SU-DHL-6 (cell line): ENCODE data around the gene ABCA3.

Experiments
- EZH2phosphoT487 ChIP-seq: fragments of 200-600 bp; sonication (generic), shearing (Covaris generic); conservative IDR thresholded peaks from 2 replicates; pipeline ENCODE4 v1.6.1; 2018; ENCODE audit warnings: mild to moderate bottlenecking, antibody characterized with exemption, low read length, moderate library complexity, mixed read lengths
- TF ChIP-seq, protein P1 (sequence below): fragments of 200-600 bp; sonication (generic); IDR thresholded peaks from one replicate; pipeline ENCODE4 v1.5.1; 2017; ENCODE audit warnings: antibody characterized with exemption, mild to moderate bottlenecking, low read length, moderate library complexity; ENCODE audit not compliant: insufficient read depth, poor library complexity, severe bottlenecking

DNA sequence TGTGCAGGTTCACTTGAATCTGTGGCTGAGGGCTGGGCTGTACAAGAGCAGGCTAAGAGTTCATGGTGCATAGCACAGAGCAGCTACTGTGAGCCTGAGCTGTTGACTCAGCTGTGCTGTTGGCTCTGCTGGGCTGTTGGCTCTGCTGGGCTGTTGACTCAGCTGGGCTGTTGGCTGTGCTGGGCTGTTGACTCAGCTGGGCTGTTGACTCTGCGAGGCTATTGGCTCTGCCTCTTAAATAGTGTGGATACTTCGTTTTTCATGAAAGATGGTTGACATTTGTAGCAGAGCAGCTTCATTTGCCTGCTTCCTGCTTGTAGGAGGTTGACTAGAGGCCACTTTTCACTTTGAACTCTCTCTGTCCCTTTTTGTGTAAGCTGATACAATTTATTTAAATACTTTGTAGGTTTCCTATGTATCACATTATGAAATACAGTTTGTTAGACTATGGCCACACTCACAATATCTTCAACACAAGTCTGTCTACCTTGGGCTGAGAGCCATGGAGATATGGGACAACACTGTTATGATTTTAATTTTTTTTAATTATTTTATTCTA is 48.4 kb upstream of the ABCA3 start:
- TF ChIP-seq, protein P1, sequence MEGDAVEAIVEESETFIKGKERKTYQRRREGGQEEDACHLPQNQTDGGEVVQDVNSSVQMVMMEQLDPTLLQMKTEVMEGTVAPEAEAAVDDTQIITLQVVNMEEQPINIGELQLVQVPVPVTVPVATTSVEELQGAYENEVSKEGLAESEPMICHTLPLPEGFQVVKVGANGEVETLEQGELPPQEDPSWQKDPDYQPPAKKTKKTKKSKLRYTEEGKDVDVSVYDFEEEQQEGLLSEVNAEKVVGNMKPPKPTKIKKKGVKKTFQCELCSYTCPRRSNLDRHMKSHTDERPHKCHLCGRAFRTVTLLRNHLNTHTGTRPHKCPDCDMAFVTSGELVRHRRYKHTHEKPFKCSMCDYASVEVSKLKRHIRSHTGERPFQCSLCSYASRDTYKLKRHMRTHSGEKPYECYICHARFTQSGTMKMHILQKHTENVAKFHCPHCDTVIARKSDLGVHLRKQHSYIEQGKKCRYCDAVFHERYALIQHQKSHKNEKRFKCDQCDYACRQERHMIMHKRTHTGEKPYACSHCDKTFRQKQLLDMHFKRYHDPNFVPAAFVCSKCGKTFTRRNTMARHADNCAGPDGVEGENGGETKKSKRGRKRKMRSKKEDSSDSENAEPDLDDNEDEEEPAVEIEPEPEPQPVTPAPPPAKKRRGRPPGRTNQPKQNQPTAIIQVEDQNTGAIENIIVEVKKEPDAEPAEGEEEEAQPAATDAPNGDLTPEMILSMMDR = no peak
- TF ChIP-seq EZH2phosphoT487 = no peak
